Spleen (tissue), 11 donors: ENCODE results near the gene JARID2. TPM values are rescaled to one million over a fixed set of nuclear protein-coding genes. Genes with fewer than 3 reads are reported as not detected.

Experiments
- DNase-seq: peaks from one replicate; pipeline ENCODE4 v3.0.0-alpha.2; 2020
- H3K27ac ChIP-seq, 8 donors: fragments of 200-600 bp; sonication (generic) in 7 of 8; 1 replicate in 4 of 8; 2 replicates in 4 of 8; pipeline versions ENCODE4 v1.5.0 to v1.8.0; 2016 to 2021; ENCODE audit warnings: inconsistent platforms in 4 of 8, mild to moderate bottlenecking in 4 of 8, moderate library complexity in 1 of 8
- H3K27me3 ChIP-seq, 7 donors: fragments of 200-600 bp; sonication (generic) in 6 of 7; replicated peaks in 1 of 7; 1 replicate in 4 of 7; 2 replicates in 3 of 7; pipeline versions ENCODE4 v1.5.0 to v1.8.0; 2016 to 2021; ENCODE audit warnings: inconsistent platforms in 3 of 7, mild to moderate bottlenecking in 1 of 7
- H3K36me3 ChIP-seq, 6 donors: fragments of 200-600 bp; sonication (generic) in 5 of 6; 1 replicate in 4 of 6; 2 replicates in 2 of 6; pipeline versions ENCODE4 v1.5.0 to v1.8.0; 2016 to 2021; ENCODE audit warnings: inconsistent platforms in 2 of 6
- H3K4me1 ChIP-seq, 6 donors: fragments of 200-600 bp; sonication (generic) in 5 of 6; 1 replicate in 3 of 6; 2 replicates in 3 of 6; pipeline versions ENCODE4 v1.5.0 to v1.8.0; 2016 to 2021; ENCODE audit warnings: inconsistent platforms in 3 of 6
- H3K4me3 ChIP-seq, 8 donors: fragments of 200-600 bp; sonication (generic) in 7 of 8; 1 replicate in 4 of 8; 2 replicates in 4 of 8; pipeline versions ENCODE4 v1.5.0 to v1.8.0; 2016 to 2021; ENCODE audit warnings: inconsistent platforms in 4 of 8, mild to moderate bottlenecking in 4 of 8, moderate library complexity in 2 of 8
- H3K9me3 ChIP-seq, 8 donors: fragments of 200-600 bp; sonication (generic) in 7 of 8; 1 replicate in 4 of 8; 2 replicates in 4 of 8; pipeline versions ENCODE4 v1.5.0 to v1.8.0; 2016 to 2021; ENCODE audit warnings: inconsistent platforms in 4 of 8
- CTCF ChIP-seq, 11 experiments: fragments of 200-600 bp in 7 of 11; fragments of 450-650 bp in 4 of 11; sonication (generic) in 4 of 11; IDR thresholded peaks in 8 of 11; conservative IDR thresholded peaks in 3 of 11; 1 replicate in 7 of 11; 2 replicates in 4 of 11; pipeline versions ENCODE4 v1.4.0 to v1.8.0; 2016 to 2021; ENCODE audit warnings: antibody characterized with exemption in 11 of 11, inconsistent platforms in 4 of 11, mild to moderate bottlenecking in 1 of 11
- POLR2A ChIP-seq, 3 donors: fragments of 450-650 bp; IDR thresholded peaks; one replicate each; pipeline ENCODE4 v1.5.1; 2017; ENCODE audit warnings: antibody characterized with exemption in 3 of 3, mild to moderate bottlenecking in 1 of 3
- POLR2AphosphoS5 ChIP-seq, 3 donors: sonication (generic); formaldehyde crosslinking; IDR thresholded peaks; one replicate each; pipeline ENCODE4 v1.5.1; 2017; ENCODE audit warnings: antibody characterized with exemption in 3 of 3
- WGBS, 5 donors: extraction: QIAGEN DNeasy Blood & Tissue Kit in 3 of 5; methylation state at CpG; one replicate each; pipeline versions ENCODE4 v1.1.5 to v1.1.7; 2013 to 2018; 5-methylcytosine and 5-hydroxymethylcytosine counted together
- intact Hi-C: fragments of 100-400 bp; cut with DNase I; formaldehyde crosslinking; loops from one replicate; pipeline ENCODE4 v1.15.0; 2023; ENCODE audit warnings: low total_unique reads
- polyA plus RNA-seq, 3 donors: library from polyadenylated mRNA; stranded (reverse); fragments of 200-250 nt; gene quantifications; one replicate each; pipeline ENCODE4 v1.2.1, GENCODE V29; 2013
- total RNA-seq, 7 donors: library from RNA; depleted of rRNA in 3 of 7; stranded (reverse); fragments of >200 nt in 3 of 7; fragmentation: NEBNext Ultra II Directional in 4 of 7; extraction: Animal tissue kit (Norgen Biotek cat#: 25700) in 4 of 7; gene quantifications; one replicate each; pipeline versions ENCODE4 v1.1.0 to v1.2.1, GENCODE V29; 2016 to 2021
- donor health status: healthy with polysubstance abuse.
- donor health status: DM: no; HTN: no; CAD: no; lungs with moderate emphysema.
- donor health status: DM: no; HTN: no; CAD: no.
- donor health status: Bipolar disorder and iron deficiency.
- donor health status: healthy.
- donor health status: DM: no; HTN: no; CAD: no.
- donor health status: DM: yes; HTN: yes; CAD: no.

JARID2 gene
- total and polyA plus RNA-seq, 10 donors: 4.4 to 27.1 (median 20.6) TPM

GRCh38 chr6:15472621-15473020 lies 226.8 kb downstream of the JARID2 start:
- TF ChIP-seq CTCF (IDR thresholded peaks at IDR 0.05 in 8 of 11, conservative IDR thresholded peaks at IDR 0.05 in 3 of 11) (no peak), POLR2AphosphoS5 (IDR thresholded peaks at IDR 0.05) (no peak), POLR2A (IDR thresholded peaks at IDR 0.05) (no peak)
- Histone ChIP-seq H3K4me1 (peaks cover 10 to 64% (median 44%) of the 10 kb centered on the region in 6 donors), H3K36me3 (peaks cover 0 to 71% (median 21%) of the 10 kb centered on the region in 6 donors), H3K4me3 (no peak overlapping the region), H3K9me3 (no peaks in the 10 kb centered on the region), H3K27ac (peak overlapping the region in 7 of 8 donors; percentile 19 to 84 (median 75)), H3K27me3 (no peaks in the 10 kb centered on the region)
- 46 to 64% (median 51%) methylated on average over 3 of the region's 3 CpGs for WGBS, 5 donors
- intact Hi-C loops: no loop called here
- no peak for DNase-seq

GRCh38 chr6:15473174-15473573 lies 227.3 kb downstream of the JARID2 start:
- H3K9me3 ChIP-seq: no peaks in the 10 kb centered on the region
- no peak overlapping the region for H3K4me3 ChIP-seq
- peaks cover 10 to 68% (median 46%) of the 10 kb centered on the region in 6 donors for H3K4me1 ChIP-seq
- intact Hi-C loops: no loop called here
- 76 to 85% (median 79%) methylated on average over 5 to 7 of the region's 7 CpGs for WGBS, 5 donors
- no peaks in the 10 kb centered on the region for H3K27me3 ChIP-seq
- DNase-seq: no peak
- TF ChIP-seq CTCF (IDR thresholded peaks at IDR 0.05 in 8 of 11, conservative IDR thresholded peaks at IDR 0.05 in 3 of 11) (no peak), POLR2A (IDR thresholded peaks at IDR 0.05) (no peak), POLR2AphosphoS5 (IDR thresholded peaks at IDR 0.05) (no peak)
- peaks cover 0 to 71% (median 21%) of the 10 kb centered on the region in 6 donors for H3K36me3 ChIP-seq
- peak overlapping the region in 7 of 8 donors; percentile 60 to 84 (median 75) for H3K27ac ChIP-seq

GRCh38 chr6:15473741-15474161 lies 227.9 kb downstream of the JARID2 start:
- intact Hi-C loops: no loop called here
- H3K4me3 ChIP-seq: no peak overlapping the region
- H3K27ac ChIP-seq: peak overlapping the region; percentile 51 to 84 (median 74)
- no peak for TF ChIP-seq CTCF (IDR thresholded peaks at IDR 0.05 in 8 of 11, conservative IDR thresholded peaks at IDR 0.05 in 3 of 11)
- TF ChIP-seq POLR2AphosphoS5 (IDR thresholded peaks at IDR 0.05): peak in 1 of 3 donors; percentile 59
- TF ChIP-seq POLR2A (IDR thresholded peaks at IDR 0.05): no peak
- no peaks in the 10 kb centered on the region for H3K27me3 ChIP-seq
- H3K9me3 ChIP-seq: no peaks in the 10 kb centered on the region
- peaks cover 10 to 72% (median 46%) of the 10 kb centered on the region in 6 donors for H3K4me1 ChIP-seq
- no peak for DNase-seq
- H3K36me3 ChIP-seq: peaks cover 0 to 69% (median 18%) of the 10 kb centered on the region in 6 donors
- 50 to 74% (median 59%) methylated on average over 6 of the region's 6 CpGs for WGBS, 5 donors

- peaks cover 0 to 68% (median 16%) of the 10 kb centered on the region in 6 donors for H3K36me3 ChIP-seq
- 49 to 83% (median 63%) methylated on average over 2 of the region's 2 CpGs for WGBS, 5 donors
- TF ChIP-seq CTCF (IDR thresholded peaks at IDR 0.05 in 8 of 11, conservative IDR thresholded peaks at IDR 0.05 in 3 of 11) (no peak), POLR2A (IDR thresholded peaks at IDR 0.05) (no peak), POLR2AphosphoS5 (IDR thresholded peaks at IDR 0.05) (no peak)
- no peak overlapping the region for H3K4me3 ChIP-seq
- no peak for DNase-seq
- peaks cover 10 to 77% (median 46%) of the 10 kb centered on the region in 6 donors for H3K4me1 ChIP-seq
- no peaks in the 10 kb centered on the region for H3K9me3 ChIP-seq
- H3K27me3 ChIP-seq: no peaks in the 10 kb centered on the region
- intact Hi-C loops: no loop called here
- H3K27ac ChIP-seq: peak overlapping the region; percentile 51 to 84 (median 74)
Measured at GRCh38 chr6:15474196-15474595, 228.3 kb downstream of the JARID2 start.
